T-cell (primary cell): Measurements from ENCODE around the gene RGS8. TPM values are rescaled to one million over a fixed set of nuclear protein-coding genes. Genes with fewer than 3 reads are reported as not detected.

Experiments
- ATAC-seq, 4 experiments: fragments of 200-7000 bp in 3 of 4; fragments of 150-1000 bp in 1 of 4; cut with Tn5 transposase; replicated peaks in 1 of 4; 1 replicate in 3 of 4; 2 replicates in 1 of 4; pipeline ENCODE4 v1.10.0; 2021; ENCODE audit warnings: moderate library complexity in 3 of 4, mild to moderate bottlenecking in 2 of 4, moderate number of reproducible peaks in 1 of 4
- CTCF ChIA-PET, 2 donors: fragments of 300-600 bp; sonication (Branson Sonifier 250); formaldehyde crosslinking; loops; one replicate each; lab custom pipeline; 2022; ENCODE audit warnings: antibody characterized with exemption in 2 of 2; lab: Charles Lee
- POLR2A ChIA-PET, 2 donors: fragments of 300-600 bp; sonication (Branson Sonifier 250); formaldehyde crosslinking; loops; one replicate each; lab custom pipeline; 2022; ENCODE audit warnings: antibody characterized with exemption in 2 of 2; lab: Charles Lee
- DNase-seq, 35 experiments: peaks; one replicate each; pipeline versions ENCODE4 v3.0.0 to v3.0.0-alpha.2; 2013 to 2023
- H3K27ac ChIP-seq: one replicate; pipeline ENCODE4 v1.5.1; 2013; ENCODE audit warnings: low read length
- H3K27me3 ChIP-seq, 2 experiments: replicated peaks in 1 of 2; 1 replicate in 1 of 2; 2 replicates in 1 of 2; pipeline versions ENCODE4 v1.6.1 to v1.7.0; 2013; ENCODE audit warnings: low read length in 1 of 2, mixed read lengths in 1 of 2; ENCODE audit not compliant: control insufficient read depth in 2 of 2, insufficient read depth in 2 of 2; ENCODE audit errors: extremely low read depth in 1 of 2
- H3K36me3 ChIP-seq, 2 donors: 1 replicate in 1 of 2; 2 replicates in 1 of 2; pipeline versions ENCODE4 v1.6.1 to v1.7.0; 2013; ENCODE audit warnings: low read length in 1 of 2; ENCODE audit not compliant: control insufficient read depth in 2 of 2, insufficient read depth in 1 of 2; ENCODE audit errors: extremely low read depth in 1 of 2
- H3K4me1 ChIP-seq, 2 experiments: 1 replicate in 1 of 2; 2 replicates in 1 of 2; pipeline versions ENCODE4 v1.6.1 to v1.7.0; 2013; ENCODE audit warnings: low read length in 2 of 2, mixed read lengths in 1 of 2; ENCODE audit not compliant: insufficient read depth in 2 of 2, control insufficient read depth in 1 of 2; ENCODE audit errors: extremely low read depth in 1 of 2
- H3K4me3 ChIP-seq, 2 donors: 1 replicate in 1 of 2; 2 replicates in 1 of 2; pipeline versions ENCODE4 v1.5.1 to v1.7.0; 2013; ENCODE audit warnings: mild to moderate bottlenecking in 2 of 2, low read length in 1 of 2, moderate library complexity in 1 of 2; ENCODE audit not compliant: control insufficient read depth in 1 of 2; ENCODE audit errors: extremely low read depth in 1 of 2
- H3K9me3 ChIP-seq: 2 replicates; pipeline ENCODE4 v1.7.0; 2013
- H3K27ac Mint-ChIP-seq, 2 donors: one replicate each; pipeline ENCODE4 v1.8.0; 2020 to 2021; ENCODE audit warnings: mild to moderate bottlenecking in 2 of 2, mixed read lengths in 2 of 2
- H3K27me3 Mint-ChIP-seq, 2 donors: one replicate each; pipeline ENCODE4 v1.8.0; 2021 to 2022; ENCODE audit warnings: mixed read lengths in 2 of 2
- H3K36me3 Mint-ChIP-seq: one replicate; pipeline ENCODE4 v1.8.0; 2021; ENCODE audit warnings: mixed read lengths
- H3K4me1 Mint-ChIP-seq, 3 donors: one replicate each; pipeline ENCODE4 v1.8.0; 2020 to 2022; ENCODE audit warnings: mixed read lengths in 3 of 3, mild to moderate bottlenecking in 1 of 3
- H3K4me3 Mint-ChIP-seq, 3 donors: one replicate each; pipeline ENCODE4 v1.8.0; 2020 to 2022; ENCODE audit warnings: mild to moderate bottlenecking in 3 of 3, mixed read lengths in 3 of 3, moderate library complexity in 3 of 3
- H3K9me3 Mint-ChIP-seq, 3 donors: one replicate each; pipeline ENCODE4 v1.8.0; 2020 to 2022; ENCODE audit warnings: mixed read lengths in 3 of 3
- whole genome bisulfite sequencing: methylation state at CpG from one replicate; pipeline ENCODE4 v1.1.5; 2013; ENCODE audit warnings: missing lambda C conversion rate; ENCODE audit not compliant: insufficient coverage; 5-methylcytosine and 5-hydroxymethylcytosine counted together
- total RNA-seq, 35 experiments: library from RNA in 6 of 35; stranded (reverse) in 6 of 35; fragments of 120-200 nt in 1 of 35; gene quantifications; one replicate each; pipeline versions ENCODE4 v1.2.1 to v1.2.4 and lab custom pipeline; 2013 to 2026

The RGS8 gene
- total RNA-seq, 5 donors from 2014 or later (not counting 1 experiment from before 2014, with no cell fraction given), result not detected

GRCh38 chr1:182662956-182663355, 21.4 kb downstream of the RGS8 start:
- Histone ChIP-seq H3K4me1 (no peaks in the 10 kb centered on the region), H3K27ac (no peak overlapping the region), H3K36me3 (no peaks in the 10 kb centered on the region), H3K4me3 (no peak overlapping the region), H3K27me3 (peaks cover 0 to 2% of the 10 kb centered on the region in 2 experiments), H3K9me3 (no peaks in the 10 kb centered on the region)
- no peaks in the 10 kb centered on the region for H3K36me3 Mint-ChIP-seq
- H3K4me1 Mint-ChIP-seq, result peaks cover 0 to 10% (median 0%) of the 10 kb centered on the region in 3 donors
- CTCF ChIA-PET, result interaction anchor here (0.7 to 1.0 kb wide), 2 partner anchors 70 to 122 kb away, joined by 3 to 4 read pairs; no protein-coding TSS in a partner anchor
- DNase-seq (no peak), ATAC-seq (no peak)
- 80% methylated on average over 3 of the region's 3 CpGs for WGBS
- POLR2A ChIA-PET, result interaction anchor here in 1 of 2 donors (0.5 kb wide), 1 partner anchor 53 kb away, joined by 4 read pairs; no protein-coding TSS in a partner anchor
- no peaks in the 10 kb centered on the region for H3K9me3 Mint-ChIP-seq
- H3K27ac Mint-ChIP-seq, result no peak overlapping the region
- peaks cover 0 to 4% of the 10 kb centered on the region in 2 donors for H3K27me3 Mint-ChIP-seq
- H3K4me3 Mint-ChIP-seq, result no peak overlapping the region

- Histone ChIP-seq H3K27ac (no peak overlapping the region), H3K4me1 (no peaks in the 10 kb centered on the region), H3K4me3 (no peak overlapping the region), H3K27me3 (peaks cover 0 to 2% of the 10 kb centered on the region in 2 experiments), H3K36me3 (no peaks in the 10 kb centered on the region), H3K9me3 (no peaks in the 10 kb centered on the region)
- Mint-ChIP-seq H3K4me3 (no peak overlapping the region), H3K9me3 (no peaks in the 10 kb centered on the region), H3K4me1 (peaks cover 0 to 10% (median 0%) of the 10 kb centered on the region in 3 donors), H3K36me3 (no peaks in the 10 kb centered on the region), H3K27me3 (peaks cover 0 to 9% of the 10 kb centered on the region in 2 donors), H3K27ac (no peak overlapping the region)
- ATAC-seq (no peak), DNase-seq (no peak)
- ChIA-PET POLR2A (interaction anchor here in 1 of 2 donors (0.5 kb wide), 1 partner anchor 54 kb away, joined by 4 read pairs; no protein-coding TSS in a partner anchor), CTCF (interaction anchor here (0.7 to 1.0 kb wide), 2 partner anchors 69 to 122 kb away, joined by 3 to 4 read pairs; no protein-coding TSS in a partner anchor)
- 77% methylated on average over 6 of the region's 7 CpGs for WGBS
These were observed 22.1 kb downstream of the RGS8 start for GRCh38 chr1:182662121-182662890.

- Histone ChIP-seq H3K4me3 (no peak overlapping the region), H3K27me3 (peaks cover 2 to 7% of the 10 kb centered on the region in 2 experiments), H3K4me1 (no peaks in the 10 kb centered on the region), H3K27ac (no peak overlapping the region), H3K9me3 (no peaks in the 10 kb centered on the region), H3K36me3 (no peaks in the 10 kb centered on the region)
- Mint-ChIP-seq H3K9me3 (no peaks in the 10 kb centered on the region), H3K36me3 (no peaks in the 10 kb centered on the region), H3K4me1 (peaks cover 0 to 4% (median 0%) of the 10 kb centered on the region in 3 donors), H3K4me3 (no peak overlapping the region), H3K27ac (no peak overlapping the region), H3K27me3 (peaks cover 0 to 12% of the 10 kb centered on the region in 2 donors)
- ChIA-PET POLR2A (interaction anchor here in 1 of 2 donors (0.6 kb wide), 1 partner anchor 27 kb away, joined by 5 read pairs; no protein-coding TSS in a partner anchor), CTCF (interaction anchor here in 1 of 2 donors (0.6 kb wide), 1 partner anchor 52 kb away, joined by 3 read pairs; no protein-coding TSS in a partner anchor)
- DNase-seq (no peak), ATAC-seq (no peak)
These were observed 26.3 kb downstream of the RGS8 start for GRCh38 chr1:182658055-182658454.

- Histone ChIP-seq H3K4me1 (no peaks in the 10 kb centered on the region), H3K4me3 (no peak overlapping the region), H3K27me3 (peaks cover 0 to 7% of the 10 kb centered on the region in 2 experiments), H3K27ac (no peak overlapping the region), H3K9me3 (no peaks in the 10 kb centered on the region), H3K36me3 (no peaks in the 10 kb centered on the region)
- no peaks in the 10 kb centered on the region for H3K36me3 Mint-ChIP-seq
- no peak overlapping the region for H3K27ac Mint-ChIP-seq
- POLR2A ChIA-PET, result no interaction called here
- CTCF ChIA-PET, result no interaction called here
- ATAC-seq, result peak in 1 of 4 experiments; percentile 12
- 83% methylated on average over 4 of the region's 4 CpGs for WGBS
- H3K27me3 Mint-ChIP-seq, result peaks cover 0 to 8% of the 10 kb centered on the region in 2 donors
- DNase-seq, result no peak
- H3K9me3 Mint-ChIP-seq, result no peaks in the 10 kb centered on the region
- no peak overlapping the region for H3K4me3 Mint-ChIP-seq
- H3K4me1 Mint-ChIP-seq, result peaks cover 0 to 4% (median 0%) of the 10 kb centered on the region in 3 donors
These were observed 27.5 kb downstream of the RGS8 start for GRCh38 chr1:182656842-182657397.

GRCh38 chr1:182653986-182654385, 30.4 kb downstream of the RGS8 start:
- no peak overlapping the region for H3K27ac Mint-ChIP-seq
- Histone ChIP-seq H3K4me1 (no peaks in the 10 kb centered on the region), H3K27me3 (peaks cover 0 to 11% of the 10 kb centered on the region in 2 experiments), H3K9me3 (no peaks in the 10 kb centered on the region), H3K27ac (no peak overlapping the region), H3K4me3 (no peak overlapping the region), H3K36me3 (no peaks in the 10 kb centered on the region)
- POLR2A ChIA-PET, result no interaction called here
- H3K4me3 Mint-ChIP-seq, result no peak overlapping the region
- CTCF ChIA-PET, result no interaction called here
- no peaks in the 10 kb centered on the region for H3K9me3 Mint-ChIP-seq
- no peak for DNase-seq
- peaks cover 0 to 8% of the 10 kb centered on the region in 2 donors for H3K27me3 Mint-ChIP-seq
- H3K36me3 Mint-ChIP-seq, result no peaks in the 10 kb centered on the region
- WGBS, result no CpG with 5 or more reads among the region's 2 CpGs
- no peak for ATAC-seq
- peaks cover 2 to 7% (median 5%) of the 10 kb centered on the region in 3 donors for H3K4me1 Mint-ChIP-seq

- Histone ChIP-seq H3K4me3 (no peak overlapping the region), H3K27ac (no peak overlapping the region), H3K27me3 (peaks cover 0 to 11% of the 10 kb centered on the region in 2 experiments), H3K4me1 (no peaks in the 10 kb centered on the region), H3K9me3 (no peaks in the 10 kb centered on the region), H3K36me3 (no peaks in the 10 kb centered on the region)
- DNase-seq, result no peak
- Mint-ChIP-seq H3K36me3 (no peaks in the 10 kb centered on the region), H3K4me1 (peaks cover 2 to 7% (median 5%) of the 10 kb centered on the region in 3 donors), H3K4me3 (no peak overlapping the region), H3K9me3 (no peaks in the 10 kb centered on the region), H3K27me3 (peaks cover 4 to 8% of the 10 kb centered on the region in 2 donors), H3K27ac (no peak overlapping the region)
- CTCF ChIA-PET, result no interaction called here
- POLR2A ChIA-PET, result no interaction called here
- no peak for ATAC-seq
- WGBS, result 76% methylated on average over 3 of the region's 3 CpGs
These were observed 31.5 kb downstream of the RGS8 start for GRCh38 chr1:182652933-182653332.
